PC-9 (cell line): ENCODE results near the gene CNTFR. TPM values are rescaled to one million over a fixed set of nuclear protein-coding genes. Genes with fewer than 3 reads are reported as not detected.

ENCODE experiments used
- BruUV-seq: library from RNA; stranded (reverse); fragments of 400-500 nt; replicated peaks from 2 replicates; lab custom pipeline; 2021; lab: Mats Ljungman, UMichigan
- CTCF ChIA-PET: fragments of 300-600 bp; sonication (Branson Sonifier 250); formaldehyde crosslinking; loops from one replicate; lab custom pipeline; 2022; ENCODE audit warnings: antibody characterized with exemption; lab: Charles Lee
- POLR2A ChIA-PET: fragments of 300-600 bp; sonication (Branson Sonifier 250); formaldehyde crosslinking; loops from one replicate; lab custom pipeline; 2022; ENCODE audit warnings: antibody characterized with exemption; ENCODE audit not compliant: unreplicated experiment; lab: Charles Lee
- DNase-seq, 2 experiments: peaks; one replicate each; pipeline versions ENCODE4 v3.0.0 to v3.0.0-alpha.2; 2015 to 2022; ENCODE audit warnings: mixed read lengths in 1 of 2
- H2AFZ ChIP-seq: fragments of 200-600 bp; sonication (generic); 2 replicates; pipeline ENCODE4 v1.8.1; 2017; ENCODE audit warnings: antibody characterized with exemption
- H3F3A ChIP-seq: fragments of 200-600 bp; sonication (generic); 2 replicates; pipeline ENCODE4 v1.8.1; 2017; ENCODE audit warnings: antibody characterized with exemption, mild to moderate bottlenecking, low read depth; ENCODE audit not compliant: insufficient read depth
- H3K27ac ChIP-seq: fragments of 200-600 bp; sonication (generic); 2 replicates; pipeline ENCODE4 v1.6.1; 2016; ENCODE audit warnings: mixed run types
- H3K27me3 ChIP-seq: fragments of 200-600 bp; sonication (generic); 2 replicates; pipeline ENCODE4 v1.6.1; 2016; ENCODE audit warnings: low read depth, mixed run types; ENCODE audit not compliant: insufficient read depth
- H3K36me3 ChIP-seq: fragments of 200-600 bp; sonication (generic); 2 replicates; pipeline ENCODE4 v1.6.1; 2016; ENCODE audit warnings: low read depth, mixed run types
- H3K4me1 ChIP-seq: fragments of 200-600 bp; sonication (generic); replicated peaks from 2 replicates; pipeline ENCODE4 v1.6.1; 2016; ENCODE audit warnings: mixed run types; ENCODE audit not compliant: insufficient read depth
- H3K4me2 ChIP-seq: fragments of 200-600 bp; sonication (generic); 2 replicates; pipeline ENCODE4 v1.6.1; 2017; ENCODE audit warnings: mixed run types
- H3K4me3 ChIP-seq: fragments of 200-600 bp; sonication (generic); 2 replicates; pipeline ENCODE4 v1.6.1; 2016; ENCODE audit warnings: mixed run types
- H3K79me2 ChIP-seq: fragments of 200-600 bp; sonication (generic); 2 replicates; pipeline ENCODE4 v1.6.1; 2017; ENCODE audit warnings: low read depth, mixed run types
- H3K9me2 ChIP-seq: fragments of 200-600 bp; sonication (generic); 2 replicates; pipeline ENCODE4 v1.8.1; 2017; ENCODE audit warnings: mild to moderate bottlenecking; ENCODE audit not compliant: insufficient read depth
- H3K9me3 ChIP-seq: fragments of 200-600 bp; sonication (generic); 2 replicates; pipeline ENCODE4 v1.8.1; 2016; ENCODE audit warnings: low read depth; ENCODE audit not compliant: insufficient read depth
- H4K20me1 ChIP-seq: fragments of 200-600 bp; sonication (generic); 2 replicates; pipeline ENCODE4 v1.8.1; 2017; ENCODE audit not compliant: insufficient read depth
- CTCF ChIP-seq: fragments of 200-600 bp; sonication (generic); conservative IDR thresholded peaks from 2 replicates; pipeline ENCODE4 v1.6.1; 2017; ENCODE audit warnings: mixed run types, antibody characterized with exemption, mild to moderate bottlenecking, moderate library complexity
- EZH2 ChIP-seq: fragments of 200-600 bp; sonication (generic); IDR thresholded peaks from 2 replicates; pipeline ENCODE4 v1.8.0; 2017; ENCODE audit warnings: antibody characterized with exemption, low read depth
- intact Hi-C: fragments of 100-400 bp; cut with micrococcal nuclease; formaldehyde crosslinking; loops from one replicate; pipeline ENCODE4 v1.10.0; 2022; ENCODE audit not compliant: unreplicated experiment
- total RNA-seq: library from RNA; stranded (reverse); gene quantifications from 2 replicates; pipeline ENCODE4 v1.2.3, GENCODE V29; 2021

CNTFR gene
- total RNA-seq, 1 experiment from 2014 or later, result not detected

DNA sequence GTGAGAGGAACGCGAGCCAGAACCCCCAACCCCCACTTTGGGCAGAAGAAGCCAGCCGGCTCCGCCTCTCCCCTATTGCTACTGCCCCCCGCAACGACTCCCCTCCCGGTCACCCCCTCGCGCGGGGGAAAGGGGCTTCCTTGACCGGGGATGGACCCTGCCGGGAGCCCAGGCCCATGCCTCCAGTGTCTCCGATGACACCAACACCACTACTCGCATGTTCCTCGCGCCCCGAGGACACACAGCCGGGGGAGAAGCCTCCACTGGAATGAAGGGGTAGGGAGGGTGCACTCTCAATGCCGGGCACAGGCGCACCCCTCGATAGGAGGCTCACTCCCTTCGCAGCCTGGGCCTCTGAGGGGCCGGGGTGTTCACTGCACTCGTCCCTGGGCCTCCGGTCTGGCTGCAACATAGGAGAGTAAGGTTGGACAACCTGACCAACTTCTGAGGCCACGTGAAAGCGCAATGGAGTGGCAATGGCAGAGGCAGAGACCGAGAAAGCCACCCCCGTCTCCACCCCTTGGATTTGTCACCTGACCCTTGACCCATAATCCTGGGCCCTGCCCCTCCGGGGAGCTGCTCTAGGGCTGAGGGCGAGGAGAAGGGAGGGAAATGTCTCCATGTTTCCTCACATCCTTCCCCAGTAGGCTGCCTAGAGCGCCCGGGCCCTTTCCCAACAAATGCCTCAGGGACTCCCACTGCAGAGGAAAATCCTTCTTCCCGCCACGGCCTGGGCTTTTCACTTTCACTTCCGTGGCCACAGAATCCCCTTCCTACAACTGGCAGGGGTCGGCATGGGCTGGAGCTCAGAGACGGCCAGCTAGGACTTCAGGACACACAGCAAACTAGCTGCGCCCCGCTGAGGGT is 1.1 kb upstream of the CNTFR start:
- no TSS peak for BruUV-seq
- CTCF ChIA-PET, result interaction anchor here (0.7 to 1.5 kb wide), 3 partner anchors 44 to 216 kb away, joined by 3 to 12 read pairs (median 4); no protein-coding TSS in a partner anchor
- no peaks in the 10 kb centered on the region for H4K20me1 ChIP-seq
- H3K36me3 ChIP-seq, result no peaks in the 10 kb centered on the region
- no peak overlapping the region for H3K27ac ChIP-seq
- no peak overlapping the region for H3K4me2 ChIP-seq
- POLR2A ChIA-PET, result no interaction called here
- H3F3A ChIP-seq, result no peaks in the 10 kb centered on the region
- H3K9me2 ChIP-seq, result no peaks in the 10 kb centered on the region
- H2AFZ ChIP-seq, result no peak overlapping the region
- DNase-seq, result no peak
- H3K27me3 ChIP-seq, result peaks cover 31% of the 10 kb centered on the region
- H3K4me1 ChIP-seq, result no peaks in the 10 kb centered on the region
- no peak overlapping the region for H3K4me3 ChIP-seq
- intact Hi-C loops, result loop anchor here (1.0 to 2.0 kb wide), 3 partner anchors 42 to 188 kb away; no protein-coding TSS in a partner anchor
- H3K79me2 ChIP-seq, result no peaks in the 10 kb centered on the region
- no peak for TF ChIP-seq CTCF
- TF ChIP-seq EZH2, result no peak
- H3K9me3 ChIP-seq, result no peaks in the 10 kb centered on the region

DNA sequence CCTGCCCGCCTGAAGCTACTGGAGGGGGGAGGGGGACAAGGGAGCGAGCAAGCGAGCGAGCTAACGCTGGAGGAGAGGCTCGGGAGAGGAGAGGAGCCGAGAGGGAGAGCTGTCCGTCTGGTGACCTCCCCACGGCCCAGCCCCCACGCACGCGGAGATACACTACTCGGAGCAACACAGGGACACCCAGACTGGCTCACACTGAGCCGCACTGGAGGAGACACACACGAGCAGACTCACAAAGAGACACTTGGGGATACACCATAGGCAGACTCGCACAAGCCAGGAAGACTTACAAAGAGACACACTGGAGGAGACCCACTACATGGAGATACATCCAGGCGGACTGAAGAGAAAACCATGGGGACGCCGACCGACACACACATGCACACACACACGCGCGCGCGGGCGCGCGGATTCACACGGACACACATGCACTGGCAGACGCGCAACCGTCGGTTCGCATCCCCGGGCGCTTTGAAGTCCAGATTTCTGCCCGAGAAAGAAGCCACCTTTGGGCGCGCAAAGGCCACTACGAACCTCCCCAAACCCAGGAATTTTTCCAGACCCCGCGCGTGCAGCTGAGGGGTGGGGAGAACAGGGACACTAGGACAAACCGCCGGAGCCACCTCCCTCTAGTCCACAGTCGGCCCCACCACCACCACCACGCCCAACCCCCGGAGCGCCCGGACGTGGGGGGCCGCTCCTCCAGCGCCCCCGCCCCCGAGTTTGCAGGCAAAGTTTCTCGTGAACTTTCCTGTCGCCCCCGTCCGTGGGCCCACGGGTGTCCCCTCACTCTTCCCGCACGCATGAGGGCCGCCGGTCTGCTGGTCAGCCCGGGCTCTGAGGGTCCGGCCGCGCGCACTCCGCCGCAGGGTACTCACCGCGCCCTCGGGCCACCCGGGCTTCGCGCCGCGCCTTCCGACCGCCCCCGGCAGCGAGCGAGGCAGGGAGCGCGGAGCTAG is 571 bp downstream of the CNTFR start:
- no TSS peak for BruUV-seq
- intact Hi-C loops, result no loop called here
- no peak overlapping the region for H3K4me3 ChIP-seq

More for the DNA sequence above, 571 bp downstream of the CNTFR start:
- Histone ChIP-seq H3K27ac (no peak overlapping the region), H3K4me2 (no peak overlapping the region), H3K9me2 (no peaks in the 10 kb centered on the region), H3F3A (no peaks in the 10 kb centered on the region), H2AFZ (no peak overlapping the region), H3K36me3 (no peaks in the 10 kb centered on the region), H3K27me3 (peaks cover 40% of the 10 kb centered on the region), H4K20me1 (no peaks in the 10 kb centered on the region), H3K9me3 (no peaks in the 10 kb centered on the region), H3K79me2 (no peaks in the 10 kb centered on the region), H3K4me1 (no peaks in the 10 kb centered on the region)
- ChIA-PET CTCF (interaction anchor here (0.6 kb wide), 1 partner anchor 943 kb away, joined by 4 read pairs; no protein-coding TSS in a partner anchor), POLR2A (no interaction called here)
- TF ChIP-seq EZH2 (no peak), CTCF (no peak)
- DNase-seq, result no peak
